Peyer's patch (tissue), 4 donors: ENCODE measurements around the gene LHB.

ENCODE experiments used
- POLR2A ChIP-seq, 2 donors: fragments of 450-650 bp; IDR thresholded peaks; one replicate each; pipeline ENCODE4 v1.5.1; 2017; ENCODE audit warnings: antibody characterized with exemption in 2 of 2, mild to moderate bottlenecking in 2 of 2, moderate library complexity in 2 of 2
- TF ChIP-seq, protein P1 (sequence below), 6 experiments: fragments of 450-650 bp in 4 of 6; fragments of 200-600 bp in 2 of 6; sonication (generic) in 1 of 6; IDR thresholded peaks; one replicate each; pipeline ENCODE4 v1.5.1; 2017 to 2019; ENCODE audit warnings: antibody characterized with exemption in 6 of 6, mild to moderate bottlenecking in 3 of 6, moderate library complexity in 1 of 6

DNA sequence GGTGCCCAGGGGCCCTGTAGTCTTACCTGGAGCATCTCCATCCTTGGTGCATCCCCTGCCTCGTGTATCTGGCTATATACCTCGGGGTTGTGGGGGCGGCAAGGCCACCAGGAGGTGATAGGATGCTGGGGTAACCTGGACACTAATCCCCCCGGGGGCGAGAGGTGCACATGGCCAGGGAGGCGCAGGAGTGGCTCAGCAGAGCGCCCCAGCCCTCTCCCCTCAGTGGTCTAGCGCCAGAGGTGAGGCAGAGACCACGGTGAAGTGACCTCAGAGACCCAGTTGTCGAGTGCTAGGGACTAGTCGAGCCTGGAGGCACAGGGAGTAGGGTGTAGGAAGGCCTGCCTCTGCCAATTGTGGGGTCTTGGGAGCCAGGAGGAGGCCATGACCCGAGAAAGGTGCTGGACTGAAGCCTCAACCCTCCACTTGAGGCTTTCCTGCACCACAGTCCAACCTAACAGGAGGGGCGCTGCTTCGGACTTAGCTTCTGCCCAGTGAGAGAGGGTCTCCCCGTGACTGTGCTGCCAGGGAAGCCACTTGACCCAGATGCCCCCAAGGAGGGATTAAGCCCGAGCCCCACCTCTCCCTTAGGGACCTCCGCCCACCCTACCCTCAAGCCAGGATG lies at the start of gene LHB:
- TF ChIP-seq, protein P1, sequence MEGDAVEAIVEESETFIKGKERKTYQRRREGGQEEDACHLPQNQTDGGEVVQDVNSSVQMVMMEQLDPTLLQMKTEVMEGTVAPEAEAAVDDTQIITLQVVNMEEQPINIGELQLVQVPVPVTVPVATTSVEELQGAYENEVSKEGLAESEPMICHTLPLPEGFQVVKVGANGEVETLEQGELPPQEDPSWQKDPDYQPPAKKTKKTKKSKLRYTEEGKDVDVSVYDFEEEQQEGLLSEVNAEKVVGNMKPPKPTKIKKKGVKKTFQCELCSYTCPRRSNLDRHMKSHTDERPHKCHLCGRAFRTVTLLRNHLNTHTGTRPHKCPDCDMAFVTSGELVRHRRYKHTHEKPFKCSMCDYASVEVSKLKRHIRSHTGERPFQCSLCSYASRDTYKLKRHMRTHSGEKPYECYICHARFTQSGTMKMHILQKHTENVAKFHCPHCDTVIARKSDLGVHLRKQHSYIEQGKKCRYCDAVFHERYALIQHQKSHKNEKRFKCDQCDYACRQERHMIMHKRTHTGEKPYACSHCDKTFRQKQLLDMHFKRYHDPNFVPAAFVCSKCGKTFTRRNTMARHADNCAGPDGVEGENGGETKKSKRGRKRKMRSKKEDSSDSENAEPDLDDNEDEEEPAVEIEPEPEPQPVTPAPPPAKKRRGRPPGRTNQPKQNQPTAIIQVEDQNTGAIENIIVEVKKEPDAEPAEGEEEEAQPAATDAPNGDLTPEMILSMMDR (IDR thresholded peaks at IDR 0.05), result no peak
- TF ChIP-seq POLR2A (IDR thresholded peaks at IDR 0.05), result no peak
